ENCODE results near the gene ABLIM2. TPM values are rescaled to one million over a fixed set of nuclear protein-coding genes. Genes with fewer than 3 reads are reported as not detected.
A peak's percentile ranks its signal among the peaks of the same experiment; 100 is the strongest.

Gene ABLIM2
- total and polyA plus RNA-seq, 10 of the 15 experiments (the other 5 are each of a cell fraction or from before 2014, with no cell fraction given) = 0.03 to 0.15 (median 0.05) TPM; not detected in 7

- ChIA-PET CTCF (interaction anchor here (1.2 kb wide), 1 partner anchor 36 kb away, joined by 3 read pairs; no protein-coding TSS in a partner anchor), SMC1A (ENCODE audit: uncharacterized antibody, unreplicated experiment) (interaction anchor here (0.6 to 1.2 kb wide), 2 partner anchors 16 to 25 kb away, joined by 3 to 6 read pairs; no protein-coding TSS in a partner anchor), POLR2A (no interaction called here), RAD21 (ENCODE audit: unreplicated experiment) (interaction anchor here (0.7 kb wide), 2 partner anchors 12 to 23 kb away, joined by 3 read pairs; no protein-coding TSS in a partner anchor)
- H3K4me3 ChIP-seq = peak overlapping the region; percentile 36; the same call in 1 of the 2 replicates
- no peaks in the 10 kb centered on the region for H4K20me1 ChIP-seq (ENCODE audit: control insufficient read depth, insufficient read depth)
- no peak overlapping the region for H2AFZ ChIP-seq (ENCODE audit: control insufficient read depth, low read depth, low read length)
- no peak for DNase-seq (ENCODE audit: low read depth, low spot score)
- peaks cover 41% of the 10 kb centered on the region for H3K79me2 ChIP-seq (ENCODE audit: control insufficient read depth, insufficient read depth, low read length)
- peak; percentile 36 for ATAC-seq
- H3K27me3 ChIP-seq (replicated peaks in 1 of 2; ENCODE audit: control insufficient read depth in 2 of 2, insufficient read depth in 2 of 2, low read length in 1 of 2) = no peaks in the 10 kb centered on the region
- H3K9ac ChIP-seq (ENCODE audit: control insufficient read depth, insufficient read depth, low read length) = no peak overlapping the region; the same call in 1 of the 2 replicates
- H3K4me1 ChIP-seq (ENCODE audit: control insufficient read depth, insufficient read depth, low read length) = peaks cover 41% of the 10 kb centered on the region
- H3K4me2 ChIP-seq (ENCODE audit: control insufficient read depth, insufficient read depth) = peak overlapping the region; percentile 62
- peaks cover 7 to 8% of the 10 kb centered on the region in 2 experiments; a peak in 3 of 4 replicates for H3K36me3 ChIP-seq (ENCODE audit: control insufficient read depth in 2 of 2, insufficient read depth in 2 of 2, low read length in 1 of 2)
- intact Hi-C loops (cut with micrococcal nuclease; ENCODE audit: unreplicated experiment) (no loop called here), in situ Hi-C loops (cut with MboI) (no loop called here)
- FAIRE-seq = no peak
- WGBS (ENCODE audit: insufficient coverage, insufficient replicate concordance, low lambda C conversion rate, missing lambda C conversion rate) = 60% methylated on average over 25 of the region's 26 CpGs
- peak overlapping the region; percentile 46 for H3K27ac ChIP-seq (ENCODE audit: control insufficient read depth, insufficient read depth)
- no peaks in the 10 kb centered on the region for H3K9me3 ChIP-seq (replicated peaks; ENCODE audit: control insufficient read depth, insufficient read depth, low read length)
- no TSS peak for BruUV-seq (replicated peaks)
- TF ChIP-seq NFYB (IDR thresholded peaks at IDR 0.05; ENCODE audit: insufficient read depth, low read depth, low read length) (no peak), PAX8 (IDR thresholded peaks at IDR 0.05) (no peak), PAX5 (IDR thresholded peaks at IDR 0.05; ENCODE audit: borderline replicate concordance, low read depth, low read length) (no peak), ZSCAN29 (IDR thresholded peaks at IDR 0.05) (no peak), CHD2 (IDR thresholded peaks at IDR 0.05; ENCODE audit: borderline replicate concordance, low read depth, low read length) (no peak), MEF2B (IDR thresholded peaks at IDR 0.05; ENCODE audit: partially characterized antibody, poor library complexity, severe bottlenecking) (no peak), ZBTB40 (IDR thresholded peaks at IDR 0.05; ENCODE audit: borderline replicate concordance) (no peak), RCOR1 (conservative IDR thresholded peaks at IDR 0.05; ENCODE audit: low read depth, low read length) (no peak), IKZF1 (conservative IDR thresholded peaks at IDR 0.05) (peak; percentile 48; the same call in 1 of the 2 replicates), POLR2A (IDR thresholded peaks at IDR 0.05; ENCODE audit: low read depth, low read length) (no peak), BACH1 (IDR thresholded peaks at IDR 0.05; ENCODE audit: borderline replicate concordance) (no peak)
- TF ChIP-seq, protein P1, sequence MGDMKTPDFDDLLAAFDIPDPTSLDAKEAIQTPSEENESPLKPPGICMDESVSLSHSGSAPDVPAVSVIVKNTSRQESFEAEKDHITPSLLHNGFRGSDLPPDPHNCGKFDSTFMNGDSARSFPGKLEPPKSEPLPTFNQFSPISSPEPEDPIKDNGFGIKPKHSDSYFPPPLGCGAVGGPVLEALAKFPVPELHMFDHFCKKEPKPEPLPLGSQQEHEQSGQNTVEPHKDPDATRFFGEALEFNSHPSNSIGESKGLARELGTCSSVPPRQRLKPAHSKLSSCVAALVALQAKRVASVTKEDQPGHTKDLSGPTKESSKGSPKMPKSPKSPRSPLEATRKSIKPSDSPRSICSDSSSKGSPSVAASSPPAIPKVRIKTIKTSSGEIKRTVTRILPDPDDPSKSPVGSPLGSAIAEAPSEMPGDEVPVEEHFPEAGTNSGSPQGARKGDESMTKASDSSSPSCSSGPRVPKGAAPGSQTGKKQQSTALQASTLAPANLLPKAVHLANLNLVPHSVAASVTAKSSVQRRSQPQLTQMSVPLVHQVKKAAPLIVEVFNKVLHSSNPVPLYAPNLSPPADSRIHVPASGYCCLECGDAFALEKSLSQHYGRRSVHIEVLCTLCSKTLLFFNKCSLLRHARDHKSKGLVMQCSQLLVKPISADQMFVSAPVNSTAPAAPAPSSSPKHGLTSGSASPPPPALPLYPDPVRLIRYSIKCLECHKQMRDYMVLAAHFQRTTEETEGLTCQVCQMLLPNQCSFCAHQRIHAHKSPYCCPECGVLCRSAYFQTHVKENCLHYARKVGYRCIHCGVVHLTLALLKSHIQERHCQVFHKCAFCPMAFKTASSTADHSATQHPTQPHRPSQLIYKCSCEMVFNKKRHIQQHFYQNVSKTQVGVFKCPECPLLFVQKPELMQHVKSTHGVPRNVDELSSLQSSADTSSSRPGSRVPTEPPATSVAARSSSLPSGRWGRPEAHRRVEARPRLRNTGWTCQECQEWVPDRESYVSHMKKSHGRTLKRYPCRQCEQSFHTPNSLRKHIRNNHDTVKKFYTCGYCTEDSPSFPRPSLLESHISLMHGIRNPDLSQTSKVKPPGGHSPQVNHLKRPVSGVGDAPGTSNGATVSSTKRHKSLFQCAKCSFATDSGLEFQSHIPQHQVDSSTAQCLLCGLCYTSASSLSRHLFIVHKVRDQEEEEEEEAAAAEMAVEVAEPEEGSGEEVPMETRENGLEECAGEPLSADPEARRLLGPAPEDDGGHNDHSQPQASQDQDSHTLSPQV (IDR thresholded peaks at IDR 0.05) = no peak
Observed at GRCh38 chr4:8205749-8206611, 47.4 kb upstream of the ABLIM2 start.
